ENCODE measurements around the gene TMEM119. TPM values are rescaled to one million over a fixed set of nuclear protein-coding genes. Genes with fewer than 3 reads are reported as not detected.

The TMEM119 gene
- total RNA-seq, 1 experiment from 2014 or later = not detected

DNA sequence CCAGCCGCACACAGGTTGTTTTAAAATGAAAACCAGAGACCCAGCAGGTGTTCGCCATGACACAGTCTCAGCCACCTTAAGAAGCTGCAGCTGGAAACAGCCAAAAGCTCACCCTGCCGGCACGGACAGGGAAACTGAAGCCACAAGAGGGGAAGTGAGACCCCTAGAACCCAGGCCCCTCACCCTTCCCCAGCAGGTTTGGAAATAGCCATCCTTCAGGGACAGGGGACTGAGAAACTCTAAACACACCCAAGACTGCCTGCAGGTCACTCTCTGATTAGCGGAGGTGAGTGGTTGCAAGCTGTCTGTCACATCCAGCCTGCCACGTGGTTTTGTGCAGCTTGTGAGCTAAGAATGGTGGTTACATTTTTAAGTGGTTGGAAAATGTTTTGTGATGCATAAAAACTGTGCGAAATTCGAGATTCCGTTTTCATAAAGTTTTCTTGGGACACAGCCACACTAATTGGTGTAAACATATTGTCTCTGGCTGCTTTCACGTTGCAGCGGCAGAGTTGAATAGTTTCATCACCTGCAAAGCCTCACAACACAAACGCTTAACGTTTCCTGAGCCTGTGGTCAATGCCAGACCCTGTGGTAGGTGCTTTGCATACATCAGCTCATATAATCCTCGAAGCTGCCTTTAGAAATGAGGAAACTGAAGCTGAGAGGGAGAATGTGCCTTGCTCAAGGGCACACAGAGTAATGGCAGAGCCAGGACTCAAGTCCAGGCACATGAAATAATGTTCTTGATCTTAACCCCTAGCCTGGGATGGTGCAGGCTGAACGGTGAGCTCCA is 37.5 kb upstream of the TMEM119 start:
- CTCF ChIA-PET = interaction anchor here (0.6 kb wide), 1 partner anchor 149 kb away, joined by 9 read pairs; no protein-coding TSS in a partner anchor
- no peak for DNase-seq (ENCODE audit: low read depth, low spot score)

DNA sequence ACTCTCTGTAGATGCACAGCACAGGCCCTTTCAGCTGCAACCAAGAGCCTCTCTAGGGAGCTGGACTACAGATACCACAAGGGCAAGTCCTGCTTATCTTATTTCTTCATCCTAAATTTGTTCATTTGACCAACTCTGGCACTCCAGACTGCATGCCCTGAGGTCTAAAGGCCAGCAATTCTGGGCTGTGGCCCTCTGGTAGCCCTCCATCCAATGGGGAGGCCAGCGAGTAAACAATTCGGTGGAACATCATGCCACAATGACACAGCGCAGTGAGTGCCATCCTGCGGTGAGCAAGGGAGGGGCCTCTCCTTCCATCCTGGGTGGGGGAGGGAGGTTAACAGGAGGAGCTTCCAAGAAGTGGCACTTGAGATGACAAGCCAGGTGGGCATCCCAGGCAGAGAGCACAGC is 36.5 kb upstream of the TMEM119 start:
- Histone ChIP-seq H3K36me3 (ENCODE audit: control insufficient read depth, insufficient read depth, low read length) (no peaks in the 10 kb centered on the region), H3K4me1 (ENCODE audit: control insufficient read depth, insufficient read depth, low read length) (peaks cover 23% of the 10 kb centered on the region), H3K9me3 (ENCODE audit: control insufficient read depth, insufficient read depth, low read depth, low read length) (no peaks in the 10 kb centered on the region), H3K4me3 (ENCODE audit: low read depth in 2 of 2, low read length in 2 of 2) (no peak overlapping the region), H3K27me3 (ENCODE audit: control insufficient read depth, insufficient read depth, low read length) (no peaks in the 10 kb centered on the region), H3K27ac (ENCODE audit: low read length) (no peak overlapping the region)
- DNase-seq (ENCODE audit: low read depth, low spot score) = no peak
- ChIA-PET CTCF (no interaction called here), POLR2A (no interaction called here)
- TF ChIP-seq, protein P1, sequence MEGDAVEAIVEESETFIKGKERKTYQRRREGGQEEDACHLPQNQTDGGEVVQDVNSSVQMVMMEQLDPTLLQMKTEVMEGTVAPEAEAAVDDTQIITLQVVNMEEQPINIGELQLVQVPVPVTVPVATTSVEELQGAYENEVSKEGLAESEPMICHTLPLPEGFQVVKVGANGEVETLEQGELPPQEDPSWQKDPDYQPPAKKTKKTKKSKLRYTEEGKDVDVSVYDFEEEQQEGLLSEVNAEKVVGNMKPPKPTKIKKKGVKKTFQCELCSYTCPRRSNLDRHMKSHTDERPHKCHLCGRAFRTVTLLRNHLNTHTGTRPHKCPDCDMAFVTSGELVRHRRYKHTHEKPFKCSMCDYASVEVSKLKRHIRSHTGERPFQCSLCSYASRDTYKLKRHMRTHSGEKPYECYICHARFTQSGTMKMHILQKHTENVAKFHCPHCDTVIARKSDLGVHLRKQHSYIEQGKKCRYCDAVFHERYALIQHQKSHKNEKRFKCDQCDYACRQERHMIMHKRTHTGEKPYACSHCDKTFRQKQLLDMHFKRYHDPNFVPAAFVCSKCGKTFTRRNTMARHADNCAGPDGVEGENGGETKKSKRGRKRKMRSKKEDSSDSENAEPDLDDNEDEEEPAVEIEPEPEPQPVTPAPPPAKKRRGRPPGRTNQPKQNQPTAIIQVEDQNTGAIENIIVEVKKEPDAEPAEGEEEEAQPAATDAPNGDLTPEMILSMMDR (IDR thresholded peaks at IDR 0.05) = no peak
- no peak for TF ChIP-seq SIN3A (IDR thresholded peaks at IDR 0.05; ENCODE audit: borderline replicate concordance, insufficient read depth, low read depth, low read length)
- no peak for ATAC-seq
- intact Hi-C loops (cut with micrococcal nuclease; ENCODE audit: unreplicated experiment) (no loop called here), in situ Hi-C loops (cut with HindIII; ENCODE audit: low pct_unique_long_range_greater_than_20kb, low sequenced_read_pairs) (no loop called here)
- no TSS peak for BruUV-seq (replicated peaks)

More for the DNA sequence above, 37.5 kb upstream of the TMEM119 start:
- Histone ChIP-seq H3K36me3 (ENCODE audit: control insufficient read depth, insufficient read depth, low read length) (no peaks in the 10 kb centered on the region), H3K4me3 (ENCODE audit: low read depth in 2 of 2, low read length in 2 of 2) (no peak overlapping the region), H3K9me3 (ENCODE audit: control insufficient read depth, insufficient read depth, low read depth, low read length) (no peaks in the 10 kb centered on the region), H3K4me1 (ENCODE audit: control insufficient read depth, insufficient read depth, low read length) (peaks cover 15% of the 10 kb centered on the region), H3K27ac (ENCODE audit: low read length) (no peak overlapping the region), H3K27me3 (ENCODE audit: control insufficient read depth, insufficient read depth, low read length) (no peaks in the 10 kb centered on the region)
- no peak for ATAC-seq
- POLR2A ChIA-PET = interaction anchor here (0.6 kb wide), 1 partner anchor 44 kb away, joined by 12 read pairs; no protein-coding TSS in a partner anchor
- BruUV-seq (replicated peaks) = no TSS peak
- TF ChIP-seq POLR2AphosphoS5 (IDR thresholded peaks at IDR 0.05; ENCODE audit: low read depth, low read length) = no peak
- TF ChIP-seq, protein P1 (IDR thresholded peaks at IDR 0.05) = no peak
- TF ChIP-seq, protein P2, sequence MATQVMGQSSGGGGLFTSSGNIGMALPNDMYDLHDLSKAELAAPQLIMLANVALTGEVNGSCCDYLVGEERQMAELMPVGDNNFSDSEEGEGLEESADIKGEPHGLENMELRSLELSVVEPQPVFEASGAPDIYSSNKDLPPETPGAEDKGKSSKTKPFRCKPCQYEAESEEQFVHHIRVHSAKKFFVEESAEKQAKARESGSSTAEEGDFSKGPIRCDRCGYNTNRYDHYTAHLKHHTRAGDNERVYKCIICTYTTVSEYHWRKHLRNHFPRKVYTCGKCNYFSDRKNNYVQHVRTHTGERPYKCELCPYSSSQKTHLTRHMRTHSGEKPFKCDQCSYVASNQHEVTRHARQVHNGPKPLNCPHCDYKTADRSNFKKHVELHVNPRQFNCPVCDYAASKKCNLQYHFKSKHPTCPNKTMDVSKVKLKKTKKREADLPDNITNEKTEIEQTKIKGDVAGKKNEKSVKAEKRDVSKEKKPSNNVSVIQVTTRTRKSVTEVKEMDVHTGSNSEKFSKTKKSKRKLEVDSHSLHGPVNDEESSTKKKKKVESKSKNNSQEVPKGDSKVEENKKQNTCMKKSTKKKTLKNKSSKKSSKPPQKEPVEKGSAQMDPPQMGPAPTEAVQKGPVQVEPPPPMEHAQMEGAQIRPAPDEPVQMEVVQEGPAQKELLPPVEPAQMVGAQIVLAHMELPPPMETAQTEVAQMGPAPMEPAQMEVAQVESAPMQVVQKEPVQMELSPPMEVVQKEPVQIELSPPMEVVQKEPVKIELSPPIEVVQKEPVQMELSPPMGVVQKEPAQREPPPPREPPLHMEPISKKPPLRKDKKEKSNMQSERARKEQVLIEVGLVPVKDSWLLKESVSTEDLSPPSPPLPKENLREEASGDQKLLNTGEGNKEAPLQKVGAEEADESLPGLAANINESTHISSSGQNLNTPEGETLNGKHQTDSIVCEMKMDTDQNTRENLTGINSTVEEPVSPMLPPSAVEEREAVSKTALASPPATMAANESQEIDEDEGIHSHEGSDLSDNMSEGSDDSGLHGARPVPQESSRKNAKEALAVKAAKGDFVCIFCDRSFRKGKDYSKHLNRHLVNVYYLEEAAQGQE (IDR thresholded peaks at IDR 0.05; ENCODE audit: insufficient read depth in 1 of 2, low read depth in 2 of 2, low read length in 1 of 2) = no peak
- TF ChIP-seq SIN3A (IDR thresholded peaks at IDR 0.05; ENCODE audit: borderline replicate concordance, insufficient read depth, low read depth, low read length) = no peak
- TF ChIP-seq TCF7L2 (IDR thresholded peaks at IDR 0.05; ENCODE audit: low read depth, low read length) = no peak
- intact Hi-C loops (cut with micrococcal nuclease; ENCODE audit: unreplicated experiment) = no loop called here
- in situ Hi-C loops (cut with HindIII; ENCODE audit: low pct_unique_long_range_greater_than_20kb, low sequenced_read_pairs) = no loop called here

Measured in Panc1 (cell line).